Measurements from ENCODE around the gene SOX1.

DNA sequence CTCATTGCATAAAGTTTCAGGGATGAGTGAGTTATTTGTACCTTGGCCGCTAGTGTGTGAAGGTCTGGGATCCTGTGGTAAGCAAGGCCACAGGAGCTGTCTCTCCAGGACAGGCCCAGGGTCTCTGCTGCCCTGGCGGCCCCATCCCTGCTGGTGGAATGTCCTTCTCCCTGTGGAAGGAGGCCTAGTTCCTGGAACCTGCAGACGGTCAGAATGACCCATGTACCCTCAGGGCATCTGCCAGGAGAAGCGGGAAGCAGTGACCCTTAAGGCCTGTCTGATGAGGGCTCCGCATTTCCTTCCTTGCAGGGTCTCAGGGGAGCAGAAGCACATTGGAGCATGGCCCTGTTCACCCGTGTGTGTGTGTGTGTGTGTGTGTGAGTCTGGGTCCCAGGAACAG, 32.1 kb upstream of the SOX1 start:
- TF ChIP-seq EP300 (IDR thresholded peaks at IDR 0.05) (no peak), POLR2A (IDR thresholded peaks at IDR 0.05) (no peak), POLR2AphosphoS5 (IDR thresholded peaks at IDR 0.05) (no peak)
